Measurements from ENCODE around the gene HDAC11.

Gene HDAC11

DNA sequence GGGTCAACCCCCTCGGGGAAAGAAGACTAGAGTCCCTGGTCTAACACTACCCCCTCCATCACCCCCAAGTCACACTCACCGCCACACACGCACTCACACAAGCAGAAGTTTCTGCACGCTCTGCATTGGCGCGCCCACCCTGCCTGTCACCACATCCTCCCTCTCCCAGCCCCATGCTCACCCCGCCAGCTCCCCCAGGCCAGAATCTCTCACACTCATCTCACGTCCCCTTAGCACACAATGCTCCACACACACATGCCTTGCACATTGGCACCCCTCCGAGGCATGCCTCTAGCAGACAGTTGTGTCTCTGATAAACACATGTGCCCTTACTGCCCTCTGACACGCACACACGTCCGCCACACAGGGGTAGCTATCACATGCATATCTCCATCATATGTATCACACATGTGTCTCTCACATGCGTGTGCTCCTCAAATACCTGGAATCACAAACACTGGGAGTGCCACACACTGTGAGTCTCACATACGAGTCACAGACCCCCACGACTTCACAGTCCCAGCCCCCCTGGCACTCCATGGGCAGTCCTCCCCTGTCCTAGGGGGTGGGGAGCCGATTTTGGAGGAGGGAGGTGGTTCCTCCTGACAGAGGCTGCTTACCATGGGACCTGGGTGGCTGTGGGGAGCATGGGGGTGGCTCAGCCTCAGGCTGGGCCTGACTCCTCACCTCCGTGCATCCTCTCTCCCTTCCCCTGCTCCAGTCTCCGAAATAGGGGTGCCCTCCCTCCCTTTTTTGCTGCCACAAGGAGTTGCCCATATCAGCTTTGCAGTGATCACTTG, 69.7 kb downstream of the HDAC11 start:
- no peak for TF ChIP-seq ZFX (IDR thresholded peaks at IDR 0.05)
- TF ChIP-seq, protein P1, sequence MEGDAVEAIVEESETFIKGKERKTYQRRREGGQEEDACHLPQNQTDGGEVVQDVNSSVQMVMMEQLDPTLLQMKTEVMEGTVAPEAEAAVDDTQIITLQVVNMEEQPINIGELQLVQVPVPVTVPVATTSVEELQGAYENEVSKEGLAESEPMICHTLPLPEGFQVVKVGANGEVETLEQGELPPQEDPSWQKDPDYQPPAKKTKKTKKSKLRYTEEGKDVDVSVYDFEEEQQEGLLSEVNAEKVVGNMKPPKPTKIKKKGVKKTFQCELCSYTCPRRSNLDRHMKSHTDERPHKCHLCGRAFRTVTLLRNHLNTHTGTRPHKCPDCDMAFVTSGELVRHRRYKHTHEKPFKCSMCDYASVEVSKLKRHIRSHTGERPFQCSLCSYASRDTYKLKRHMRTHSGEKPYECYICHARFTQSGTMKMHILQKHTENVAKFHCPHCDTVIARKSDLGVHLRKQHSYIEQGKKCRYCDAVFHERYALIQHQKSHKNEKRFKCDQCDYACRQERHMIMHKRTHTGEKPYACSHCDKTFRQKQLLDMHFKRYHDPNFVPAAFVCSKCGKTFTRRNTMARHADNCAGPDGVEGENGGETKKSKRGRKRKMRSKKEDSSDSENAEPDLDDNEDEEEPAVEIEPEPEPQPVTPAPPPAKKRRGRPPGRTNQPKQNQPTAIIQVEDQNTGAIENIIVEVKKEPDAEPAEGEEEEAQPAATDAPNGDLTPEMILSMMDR (conservative IDR thresholded peaks at IDR 0.05) = no peak
- H3K27ac ChIP-seq = no peak overlapping the region

DNA sequence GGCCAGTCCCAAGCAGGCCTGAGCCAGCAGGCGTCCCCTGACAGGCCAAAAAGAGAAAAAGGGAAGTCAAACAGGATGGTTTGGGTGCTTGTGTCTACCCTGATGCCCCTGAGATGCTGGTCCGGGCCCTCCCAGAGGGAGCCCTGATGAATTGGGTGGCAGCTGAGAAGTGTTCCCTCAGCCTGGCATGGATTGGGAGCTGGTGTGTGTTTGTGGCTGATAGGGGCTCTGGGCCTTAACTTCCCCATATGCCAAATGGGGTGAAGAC, 70.3 kb downstream of the HDAC11 start:
- H3K27ac ChIP-seq = no peak overlapping the region
- TF ChIP-seq ZFX (IDR thresholded peaks at IDR 0.05) = no peak
- TF ChIP-seq, protein P1 (conservative IDR thresholded peaks at IDR 0.05) = no peak

DNA sequence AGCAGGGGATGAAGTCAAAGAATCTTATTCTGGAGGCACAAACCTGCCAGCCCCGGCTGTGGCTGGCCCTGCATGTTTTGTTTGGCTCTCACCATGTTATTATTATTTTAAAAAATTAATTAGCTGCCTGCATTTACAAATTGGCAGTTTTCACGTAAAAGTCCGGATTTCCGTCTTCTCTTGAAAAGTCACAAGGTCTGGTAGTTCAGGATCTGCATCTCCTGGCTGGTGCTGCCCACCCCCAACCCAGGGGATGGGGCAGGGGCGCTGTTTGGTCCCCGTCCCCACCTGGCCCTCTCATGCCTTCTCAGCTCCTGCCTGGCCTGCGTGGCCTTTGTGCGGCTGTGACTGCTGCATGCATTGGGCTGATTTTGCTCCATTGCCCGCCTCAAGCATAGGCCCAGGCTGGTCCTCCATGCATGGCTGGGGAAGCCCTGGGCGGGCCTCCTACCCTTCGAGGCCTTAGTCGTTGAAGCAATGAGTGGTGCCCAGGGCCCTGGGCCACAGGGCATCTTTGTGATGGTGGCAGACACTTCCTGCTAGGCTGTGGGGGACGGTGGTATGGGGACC, 70.8 kb downstream of the HDAC11 start:
- no peak for TF ChIP-seq ZFX (IDR thresholded peaks at IDR 0.05)
- TF ChIP-seq, protein P1 (conservative IDR thresholded peaks at IDR 0.05) = no peak
- H3K27ac ChIP-seq = no peak overlapping the region

DNA sequence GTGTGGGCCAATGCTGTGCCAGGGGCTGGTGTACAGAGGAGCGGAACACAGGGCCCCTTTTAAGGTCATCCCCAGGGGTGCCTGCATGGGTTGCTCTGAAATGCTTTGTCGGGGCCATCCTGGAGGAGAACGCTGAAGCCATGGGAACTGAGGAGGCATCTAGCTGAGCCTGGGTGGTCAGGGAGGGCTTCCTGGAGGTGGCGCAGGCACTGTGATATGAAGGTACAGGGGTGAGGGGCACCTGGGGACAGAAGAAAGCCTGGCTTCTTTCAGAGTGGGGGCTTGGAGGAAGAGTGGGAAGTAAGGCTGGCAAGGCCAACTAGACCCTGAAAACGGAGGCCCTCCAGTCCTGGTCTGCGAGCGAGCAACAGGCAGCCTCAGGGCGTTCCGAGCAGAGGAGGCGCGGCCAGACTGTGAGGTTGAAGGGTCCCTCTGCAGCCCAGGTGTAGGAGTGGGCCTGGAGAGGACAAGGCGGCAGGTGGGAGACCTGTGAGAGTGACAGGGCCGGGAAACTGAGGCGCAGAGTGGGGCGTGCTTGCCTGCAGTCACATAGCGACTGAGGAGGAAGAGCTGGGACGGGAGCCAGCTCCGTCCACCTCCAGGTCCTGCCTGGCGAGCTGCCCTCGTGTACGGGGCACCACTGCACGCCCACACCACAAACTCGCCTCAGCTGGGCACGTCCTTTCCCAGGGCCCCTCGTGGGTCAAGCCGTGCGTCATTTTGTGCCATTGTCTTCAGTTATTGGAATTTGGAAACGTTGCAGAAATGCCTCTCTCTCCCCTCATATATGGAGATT, 72.9 kb downstream of the HDAC11 start:
- H3K27ac ChIP-seq = no peak overlapping the region
- no peak for TF ChIP-seq ZFX (IDR thresholded peaks at IDR 0.05)
- TF ChIP-seq, protein P1 (conservative IDR thresholded peaks at IDR 0.05) = no peak

DNA sequence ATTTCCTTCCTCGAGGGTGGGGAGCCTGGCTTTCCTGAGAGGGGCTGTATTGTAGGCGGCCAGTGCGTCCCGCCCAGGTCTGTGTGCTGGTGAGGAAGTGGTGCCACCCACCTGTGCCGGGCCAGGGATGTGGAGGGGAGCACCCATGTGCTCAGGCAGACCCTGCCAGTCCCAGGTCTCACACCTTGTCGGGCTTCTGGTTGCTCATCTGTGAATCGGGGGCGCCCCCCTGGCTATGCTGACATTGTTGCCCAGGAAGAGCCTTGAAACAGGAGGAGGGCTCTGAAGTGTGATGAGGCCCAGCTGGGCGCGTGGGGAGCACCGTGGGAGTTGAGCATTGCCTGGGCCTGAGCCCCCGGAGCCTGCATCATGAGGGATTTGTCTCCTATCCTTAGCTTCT, 73.6 kb downstream of the HDAC11 start:
- no peak for TF ChIP-seq ZFX (IDR thresholded peaks at IDR 0.05)
- TF ChIP-seq, protein P1 (conservative IDR thresholded peaks at IDR 0.05) = no peak
- no peak overlapping the region for H3K27ac ChIP-seq

DNA sequence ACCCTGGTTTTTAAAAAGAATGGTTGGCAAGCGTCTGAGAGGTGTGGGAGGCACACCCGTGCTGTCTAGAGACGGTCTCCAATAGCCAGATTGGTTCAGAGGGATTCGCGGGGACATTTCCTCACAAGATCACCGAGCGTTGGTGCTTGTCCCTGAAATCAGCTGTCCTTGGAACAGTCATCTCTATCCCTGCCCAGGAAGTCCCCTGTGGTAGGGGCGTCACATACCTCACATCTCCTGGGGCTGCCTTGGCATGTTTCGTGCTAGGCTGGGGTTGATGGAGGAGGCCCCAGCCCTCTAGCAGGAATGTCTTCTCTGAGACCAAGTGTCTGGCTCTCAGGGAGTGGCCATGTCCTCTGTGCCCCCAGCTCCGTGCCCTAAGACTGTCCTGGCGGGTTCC, 75.6 kb downstream of the HDAC11 start:
- H3K27ac ChIP-seq = no peak overlapping the region
- TF ChIP-seq ZFX (IDR thresholded peaks at IDR 0.05) = no peak
- TF ChIP-seq, protein P1 (conservative IDR thresholded peaks at IDR 0.05) = no peak
